ENCODE results near the gene DRAM2. TPM values are rescaled to one million over a fixed set of nuclear protein-coding genes. Genes with fewer than 3 reads are reported as not detected.

The DRAM2 gene
- total and polyA plus RNA-seq, 2 of the 13 experiments (the other 11 are each of a cell fraction or from before 2014, with no cell fraction given), result 33.2 to 123 TPM

DNA sequence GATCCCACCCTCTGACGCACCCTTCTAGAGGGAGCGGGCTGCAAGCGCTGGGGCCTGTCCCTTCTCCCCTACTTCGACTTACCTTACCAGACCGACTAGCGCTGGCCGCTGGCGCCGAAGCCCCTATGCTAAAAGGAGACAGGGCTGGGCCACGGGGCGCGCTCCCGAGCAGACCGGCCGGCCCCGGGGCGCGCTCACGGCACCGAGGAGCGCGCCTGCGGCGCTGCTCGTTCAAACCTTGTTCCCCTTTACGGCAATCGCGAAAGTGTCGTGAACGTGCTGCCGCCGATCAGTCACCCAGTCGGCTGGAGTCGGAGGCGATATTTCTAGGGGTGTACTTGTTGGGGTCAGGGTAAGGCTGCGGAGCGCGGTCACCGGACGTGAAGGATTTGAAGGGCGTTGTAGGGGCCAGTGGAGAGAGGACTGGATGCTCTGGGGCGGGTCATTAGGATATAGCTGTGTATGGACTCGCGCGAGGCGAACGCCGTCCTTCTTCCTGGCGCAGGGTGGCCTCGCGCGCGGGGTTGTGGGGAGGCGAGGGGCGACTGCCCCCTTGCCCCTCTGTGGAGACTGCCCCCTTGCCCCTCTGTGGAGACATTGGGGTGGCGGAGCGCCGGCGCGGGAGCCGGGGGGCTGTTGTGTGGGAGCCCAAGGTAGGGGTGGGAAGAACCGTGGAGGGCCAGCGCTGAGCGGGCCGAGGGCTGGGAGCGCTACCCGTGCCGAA lies at the start of gene DRAM2, which contains the start of gene CEPT1 (continued):
- TF ChIP-seq PRDM15 (CRISPR knock-in tag; IDR thresholded peaks at IDR 0.05) (no peak), ZNF264 (CRISPR knock-in tag; IDR thresholded peaks at IDR 0.05) (no peak), MZF1 (CRISPR knock-in tag; IDR thresholded peaks at IDR 0.05; ENCODE audit: borderline replicate concordance) (no peak), CBX2 (IDR thresholded peaks at IDR 0.05; ENCODE audit: low read depth, low read length) (no peak), CBX2 (CRISPR knock-in tag; IDR thresholded peaks at IDR 0.05; ENCODE audit: low read depth) (no peak), ARHGAP35 (CRISPR knock-in tag; IDR thresholded peaks at IDR 0.05; ENCODE audit: borderline replicate concordance) (no peak; the same call in 1 of the 2 replicates), ZNF839 (CRISPR knock-in tag; IDR thresholded peaks at IDR 0.05; ENCODE audit: borderline replicate concordance) (no peak), FOXK2 (IDR thresholded peaks at IDR 0.05) (no peak), CCDC6 (CRISPR knock-in tag; IDR thresholded peaks at IDR 0.05) (peak; percentile 89; the same call in 1 of the 2 replicates), ZFP36 (IDR thresholded peaks at IDR 0.05; ENCODE audit: borderline replicate concordance, low read depth, low read length, partially characterized antibody) (no peak), FIP1L1 (IDR thresholded peaks at IDR 0.05; ENCODE audit: borderline replicate concordance, insufficient read depth, low read depth, low read length) (no peak), ZNF530 (CRISPR knock-in tag; IDR thresholded peaks at IDR 0.05; ENCODE audit: low read depth) (no peak), ZNF563 (CRISPR knock-in tag; IDR thresholded peaks at IDR 0.05) (peak; percentile 33), ZFP90 (CRISPR knock-in tag; IDR thresholded peaks at IDR 0.05; ENCODE audit: borderline replicate concordance) (no peak), ZNF883 (CRISPR knock-in tag; IDR thresholded peaks at IDR 0.05; ENCODE audit: not compliant biosample characterization) (peak; percentile 69), PLRG1 (conservative IDR thresholded peaks at IDR 0.05) (no peak), EZH2 (conservative IDR thresholded peaks at IDR 0.05; ENCODE audit: low read depth, low read length) (no peak), FOXA3 (CRISPR knock-in tag; IDR thresholded peaks at IDR 0.05) (no peak; the same call in 1 of the 2 replicates), ZNF703 (CRISPR knock-in tag; IDR thresholded peaks at IDR 0.05; ENCODE audit: borderline replicate concordance) (no peak), ZNF274 (CRISPR knock-in tag; IDR thresholded peaks at IDR 0.05) (no peak; the same call in 1 of the 2 replicates), NONO (IDR thresholded peaks at IDR 0.05) (no peak), NONO (CRISPR knock-in tag; conservative IDR thresholded peaks at IDR 0.05) (peak; percentile 47; the same call in 1 of the 2 replicates)
- TF ChIP-seq, protein P1, sequence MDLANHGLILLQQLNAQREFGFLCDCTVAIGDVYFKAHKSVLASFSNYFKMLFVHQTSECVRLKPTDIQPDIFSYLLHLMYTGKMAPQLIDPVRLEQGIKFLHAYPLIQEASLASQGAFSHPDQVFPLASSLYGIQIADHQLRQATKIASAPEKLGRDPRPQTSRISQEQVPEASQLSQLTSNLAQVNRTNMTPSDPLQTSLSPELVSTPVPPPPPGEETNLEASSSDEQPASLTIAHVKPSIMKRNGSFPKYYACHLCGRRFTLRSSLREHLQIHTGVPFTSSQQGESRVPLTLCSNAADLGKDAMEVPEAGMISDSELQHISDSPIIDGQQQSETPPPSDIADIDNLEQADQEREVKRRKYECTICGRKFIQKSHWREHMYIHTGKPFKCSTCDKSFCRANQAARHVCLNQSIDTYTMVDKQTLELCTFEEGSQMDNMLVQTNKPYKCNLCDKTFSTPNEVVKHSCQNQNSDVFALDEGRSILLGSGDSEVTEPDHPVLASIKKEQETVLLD (CRISPR knock-in tag; IDR thresholded peaks at IDR 0.05; ENCODE audit: low read depth), result no peak
